Tibial artery (tissue), 4 donors: ENCODE data around the gene ARSJ.
"Not testable (repeated sequence)": the region's sequence is repeated elsewhere in the genome, so short reads cannot be mapped to it uniquely, and the experiment has no call there.

Experiments used
- DNase-seq, 2 donors: peaks; one replicate each; pipeline ENCODE4 v3.0.0-alpha.2; 2019
- H3K27ac ChIP-seq, 2 donors: fragments of 200-600 bp; sonication (generic) in 1 of 2; 1 replicate in 1 of 2; 2 replicates in 1 of 2; pipeline ENCODE4 v1.5.1; 2018 to 2019; ENCODE audit warnings: mild to moderate bottlenecking in 1 of 2
- H3K27me3 ChIP-seq, 2 donors: fragments of 200-600 bp; sonication (generic) in 1 of 2; one replicate each; pipeline versions ENCODE4 v1.5.1 to v1.6.0; 2016 to 2019
- H3K36me3 ChIP-seq, 3 donors: fragments of 200-600 bp; sonication (generic) in 2 of 3; one replicate each; pipeline ENCODE4 v1.5.1; 2016 to 2019; ENCODE audit warnings: mild to moderate bottlenecking in 2 of 3
- H3K4me1 ChIP-seq, 4 donors: fragments of 200-600 bp; sonication (generic) in 2 of 4; 1 replicate in 3 of 4; 2 replicates in 1 of 4; pipeline ENCODE4 v1.5.1; 2016 to 2019
- H3K4me3 ChIP-seq, 2 donors: fragments of 200-600 bp; sonication (generic) in 1 of 2; 1 replicate in 1 of 2; 2 replicates in 1 of 2; pipeline ENCODE4 v1.5.1; 2018 to 2019; ENCODE audit warnings: mild to moderate bottlenecking in 2 of 2
- H3K9me3 ChIP-seq, 3 donors: fragments of 200-600 bp; sonication (generic) in 1 of 3; one replicate each; pipeline ENCODE4 v1.5.1; 2016 to 2019
- CTCF ChIP-seq, 2 experiments: fragments of 200-600 bp in 1 of 2; fragments of 450-650 bp in 1 of 2; IDR thresholded peaks; one replicate each; pipeline ENCODE4 v1.5.1; 2017 to 2019; ENCODE audit warnings: antibody characterized with exemption in 2 of 2, mild to moderate bottlenecking in 1 of 2, moderate library complexity in 1 of 2
- intact Hi-C: fragments of 100-400 bp; cut with DNase I; formaldehyde crosslinking; loops from one replicate; pipeline ENCODE4 v1.15.0; 2023; ENCODE audit warnings: low total_unique reads

The ARSJ gene

GRCh38 chr4:113935190-113935589, 44.3 kb downstream of the ARSJ start:
- Histone ChIP-seq H3K36me3 (peaks cover 0 to 3% (median 0%) of the 10 kb centered on the region in 3 donors), H3K9me3 (no peaks in the 10 kb centered on the region), H3K27me3 (no peaks in the 10 kb centered on the region), H3K4me1 (peaks cover 0 to 21% (median 0%) of the 10 kb centered on the region in 4 donors), H3K27ac (no peak overlapping the region), H3K4me3 (no peak overlapping the region)
- intact Hi-C loops = no loop called here
- DNase-seq = no peak
- no peak for TF ChIP-seq CTCF (IDR thresholded peaks at IDR 0.05)

GRCh38 chr4:113924706-113925105, 54.7 kb downstream of the ARSJ start:
- DNase-seq, H3K27ac ChIP-seq, H3K36me3 ChIP-seq, H3K27me3 ChIP-seq, intact Hi-C loops, H3K9me3 ChIP-seq, H3K4me3 ChIP-seq: not testable (repeated sequence)
- peaks cover 0 to 22% (median 2%) of the 10 kb centered on the region in 4 donors for H3K4me1 ChIP-seq

DNA sequence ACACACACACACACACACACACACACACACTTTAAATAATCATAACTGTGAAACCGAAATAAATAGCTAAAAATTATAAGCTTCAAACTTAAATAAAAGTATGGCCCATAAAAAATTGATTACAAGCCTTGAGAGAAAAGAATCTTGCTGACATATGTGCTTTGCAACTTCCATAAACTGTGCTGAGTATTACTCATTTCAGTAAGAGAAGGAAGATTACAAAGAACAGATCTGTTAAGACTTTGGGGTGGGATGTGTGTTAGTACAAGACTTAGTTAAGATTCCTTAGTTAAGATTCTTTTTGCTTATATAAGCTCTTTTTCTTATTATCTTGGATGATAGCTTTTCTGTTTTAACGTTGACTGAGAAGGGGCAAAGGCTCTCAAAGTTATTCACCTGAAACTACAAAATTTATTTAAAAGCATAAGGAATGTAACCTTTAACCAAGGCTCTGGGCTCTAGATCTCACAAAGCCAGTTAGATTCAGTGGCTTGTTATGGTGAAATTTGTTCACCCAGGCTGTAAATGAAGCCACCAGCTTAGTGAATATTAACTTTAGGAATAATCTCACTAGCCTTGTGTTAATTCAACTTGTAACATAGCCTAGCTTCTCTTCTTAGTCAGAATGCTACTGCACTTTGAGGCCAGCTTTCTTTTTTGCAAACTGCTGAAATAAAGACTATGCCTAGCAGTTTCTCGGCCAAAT, 58.2 kb downstream of the ARSJ start:
- Histone ChIP-seq H3K36me3 (no peaks in the 10 kb centered on the region), H3K4me1 (peaks cover 0 to 25% (median 2%) of the 10 kb centered on the region in 4 donors), H3K4me3 (no peak overlapping the region), H3K27me3 (no peaks in the 10 kb centered on the region), H3K9me3 (no peaks in the 10 kb centered on the region), H3K27ac (no peak overlapping the region)
- intact Hi-C loops = no loop called here
- no peak for TF ChIP-seq CTCF (IDR thresholded peaks at IDR 0.05)
- DNase-seq = no peak

DNA sequence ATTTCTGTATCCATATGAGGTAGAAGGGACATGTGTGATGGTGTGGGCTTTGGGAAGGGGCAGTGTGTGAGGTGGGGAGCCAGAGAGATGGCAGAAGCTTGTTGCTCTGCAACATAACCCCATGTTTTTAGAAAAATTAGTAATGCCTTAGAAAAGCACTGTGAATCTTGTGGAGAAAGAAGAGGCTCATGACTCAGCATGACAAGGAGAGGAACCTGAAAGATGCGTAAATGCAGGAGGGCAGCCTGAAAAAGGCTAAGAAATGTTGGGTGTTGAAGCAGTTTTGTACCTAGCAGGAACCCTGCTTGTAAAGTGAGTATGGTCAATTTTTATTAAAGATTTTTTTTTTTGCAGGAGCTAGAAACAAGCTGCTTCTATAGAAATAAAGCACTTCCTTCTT, 59.8 kb downstream of the ARSJ start:
- no peak for TF ChIP-seq CTCF (IDR thresholded peaks at IDR 0.05)
- no peak overlapping the region for H3K4me3 ChIP-seq
- DNase-seq = no peak
- no peaks in the 10 kb centered on the region for H3K36me3 ChIP-seq
- peaks cover 0 to 25% (median 2%) of the 10 kb centered on the region in 4 donors for H3K4me1 ChIP-seq
- H3K9me3 ChIP-seq = no peaks in the 10 kb centered on the region
- H3K27ac ChIP-seq = no peak overlapping the region
- H3K27me3 ChIP-seq = no peaks in the 10 kb centered on the region
- intact Hi-C loops = no loop called here

DNA sequence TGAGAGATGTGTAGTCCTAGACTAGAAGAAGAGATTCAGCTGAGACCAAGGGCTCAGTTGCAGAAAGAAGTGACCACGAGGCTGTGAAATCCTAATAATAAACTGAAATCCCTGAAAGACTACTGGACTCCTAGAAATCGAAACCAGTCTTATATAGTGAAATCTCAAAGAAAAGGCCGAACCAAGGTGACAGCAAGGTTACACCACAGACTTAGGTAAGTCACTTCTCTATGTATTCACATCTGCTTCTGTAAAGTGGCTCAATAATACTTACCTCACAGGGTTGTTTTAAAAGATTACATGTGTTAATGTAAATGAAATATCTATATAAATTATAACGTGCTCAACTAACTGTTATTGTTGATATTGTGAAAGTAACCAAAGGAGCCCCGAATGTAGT, 60.3 kb downstream of the ARSJ start:
- peaks cover 0 to 25% (median 2%) of the 10 kb centered on the region in 4 donors for H3K4me1 ChIP-seq
- H3K4me3 ChIP-seq = no peak overlapping the region
- H3K9me3 ChIP-seq = no peaks in the 10 kb centered on the region
- no peaks in the 10 kb centered on the region for H3K36me3 ChIP-seq
- no peak overlapping the region for H3K27ac ChIP-seq
- TF ChIP-seq CTCF (IDR thresholded peaks at IDR 0.05) = no peak
- no peaks in the 10 kb centered on the region for H3K27me3 ChIP-seq
- no peak for DNase-seq
- intact Hi-C loops = no loop called here

- H3K27me3 ChIP-seq = no peaks in the 10 kb centered on the region
- intact Hi-C loops = no loop called here
Measured at GRCh38 chr4:113908829-113909228, 70.6 kb downstream of the ARSJ start.

More at GRCh38 chr4:113908829-113909228, 70.6 kb downstream of the ARSJ start:
- H3K4me1 ChIP-seq = no peaks in the 10 kb centered on the region
- H3K4me3 ChIP-seq = no peak overlapping the region
- H3K27ac ChIP-seq = no peak overlapping the region
- no peaks in the 10 kb centered on the region for H3K9me3 ChIP-seq
- no peak for TF ChIP-seq CTCF (IDR thresholded peaks at IDR 0.05)
- no peaks in the 10 kb centered on the region for H3K36me3 ChIP-seq
- DNase-seq = no peak
